Activated B cell treated with CpG ODN at 0.5 μM for 24 hours (primary cell): Measurements from ENCODE around the gene PARL. TPM values are rescaled to one million over a fixed set of nuclear protein-coding genes. Genes with fewer than 3 reads are reported as not detected.

Experiments
- ATAC-seq: fragments of 200-7000 bp; cut with Tn5 transposase; one replicate; pipeline ENCODE4 v1.10.0; 2021; ENCODE audit warnings: low read depth, mild to moderate bottlenecking, moderate library complexity
- CTCF ChIA-PET: fragments of 350-600 bp; sonication (Branson Sonifier 250); formaldehyde crosslinking; loops from one replicate; lab custom pipeline; 2021; ENCODE audit warnings: antibody characterized with exemption; lab: Charles Lee
- POLR2A ChIA-PET: fragments of 350-600 bp; sonication (Branson Sonifier 250); formaldehyde crosslinking; loops from one replicate; lab custom pipeline; 2021; ENCODE audit warnings: antibody characterized with exemption; lab: Charles Lee
- DNase-seq: peaks from one replicate; pipeline ENCODE4 v3.0.0; 2022
- H3K27ac Mint-ChIP-seq: one replicate; pipeline ENCODE4 v1.8.0; 2020; ENCODE audit warnings: mixed read lengths
- H3K27me3 Mint-ChIP-seq: one replicate; pipeline ENCODE4 v1.8.0; 2021; ENCODE audit warnings: mixed read lengths
- H3K36me3 Mint-ChIP-seq: one replicate; pipeline ENCODE4 v1.8.0; 2021; ENCODE audit warnings: low read depth, mixed read lengths
- H3K4me1 Mint-ChIP-seq: one replicate; pipeline ENCODE4 v1.8.0; 2021; ENCODE audit warnings: mixed read lengths
- H3K4me3 Mint-ChIP-seq: one replicate; pipeline ENCODE4 v1.8.0; 2020; ENCODE audit warnings: mild to moderate bottlenecking, mixed read lengths
- H3K9me3 Mint-ChIP-seq: one replicate; pipeline ENCODE4 v1.8.0; 2020; ENCODE audit warnings: mixed read lengths
- intact Hi-C: fragments of 100-400 bp; cut with micrococcal nuclease; formaldehyde crosslinking; loops from one replicate; pipeline ENCODE4 v1.15.1; 2024
- total RNA-seq: library from RNA; stranded (reverse); gene quantifications from 2 replicates; pipeline ENCODE4 v1.2.3, GENCODE V29; 2022
- TF ChIP-seq, protein P1 (sequence below): fragments of 200-600 bp; IDR thresholded peaks from one replicate; pipeline ENCODE4 v1.8.0; 2022; ENCODE audit warnings: antibody characterized with exemption, mild to moderate bottlenecking

The PARL gene
- total RNA-seq, 1 donor from 2014 or later, result 57.6 TPM

DNA sequence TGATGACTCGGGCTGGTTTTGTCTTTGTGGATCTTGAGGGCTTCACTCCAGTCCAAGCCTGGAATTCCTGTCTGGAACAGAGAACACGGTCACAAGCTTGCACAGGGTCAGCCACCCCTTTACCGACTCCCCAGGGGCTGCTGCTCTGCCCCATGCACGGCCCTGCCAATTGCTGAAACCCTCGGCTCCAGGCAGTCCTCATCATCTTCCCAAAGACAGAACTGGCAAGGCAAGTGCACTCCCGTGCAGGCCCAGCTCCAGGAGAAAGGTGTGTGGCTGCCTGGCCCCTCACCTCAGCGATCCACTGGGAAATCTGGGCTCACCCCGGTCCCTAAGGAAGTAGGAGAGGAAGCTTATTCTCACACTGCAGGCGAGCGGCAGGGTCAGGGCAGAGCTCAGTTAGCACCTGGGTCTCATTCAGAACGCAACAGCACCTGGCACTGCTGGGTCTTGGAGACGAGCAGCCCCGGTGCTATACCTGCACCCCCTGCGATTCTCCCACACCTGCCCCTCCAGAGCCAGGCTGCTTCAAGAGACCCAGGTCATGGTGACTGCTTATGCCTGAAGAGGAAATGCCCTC lies 66.5 kb downstream of the PARL start:
- Mint-ChIP-seq H3K4me3 (no peak overlapping the region), H3K27me3 (no peaks in the 10 kb centered on the region), H3K27ac (no peak overlapping the region), H3K36me3 (peaks cover 15% of the 10 kb centered on the region), H3K9me3 (no peaks in the 10 kb centered on the region), H3K4me1 (no peaks in the 10 kb centered on the region)
- DNase-seq (no peak), ATAC-seq (no peak)
- CTCF ChIA-PET, result no interaction called here
- POLR2A ChIA-PET, result no interaction called here
- intact Hi-C loops, result no loop called here
- TF ChIP-seq, protein P1, sequence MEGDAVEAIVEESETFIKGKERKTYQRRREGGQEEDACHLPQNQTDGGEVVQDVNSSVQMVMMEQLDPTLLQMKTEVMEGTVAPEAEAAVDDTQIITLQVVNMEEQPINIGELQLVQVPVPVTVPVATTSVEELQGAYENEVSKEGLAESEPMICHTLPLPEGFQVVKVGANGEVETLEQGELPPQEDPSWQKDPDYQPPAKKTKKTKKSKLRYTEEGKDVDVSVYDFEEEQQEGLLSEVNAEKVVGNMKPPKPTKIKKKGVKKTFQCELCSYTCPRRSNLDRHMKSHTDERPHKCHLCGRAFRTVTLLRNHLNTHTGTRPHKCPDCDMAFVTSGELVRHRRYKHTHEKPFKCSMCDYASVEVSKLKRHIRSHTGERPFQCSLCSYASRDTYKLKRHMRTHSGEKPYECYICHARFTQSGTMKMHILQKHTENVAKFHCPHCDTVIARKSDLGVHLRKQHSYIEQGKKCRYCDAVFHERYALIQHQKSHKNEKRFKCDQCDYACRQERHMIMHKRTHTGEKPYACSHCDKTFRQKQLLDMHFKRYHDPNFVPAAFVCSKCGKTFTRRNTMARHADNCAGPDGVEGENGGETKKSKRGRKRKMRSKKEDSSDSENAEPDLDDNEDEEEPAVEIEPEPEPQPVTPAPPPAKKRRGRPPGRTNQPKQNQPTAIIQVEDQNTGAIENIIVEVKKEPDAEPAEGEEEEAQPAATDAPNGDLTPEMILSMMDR, result no peak

DNA sequence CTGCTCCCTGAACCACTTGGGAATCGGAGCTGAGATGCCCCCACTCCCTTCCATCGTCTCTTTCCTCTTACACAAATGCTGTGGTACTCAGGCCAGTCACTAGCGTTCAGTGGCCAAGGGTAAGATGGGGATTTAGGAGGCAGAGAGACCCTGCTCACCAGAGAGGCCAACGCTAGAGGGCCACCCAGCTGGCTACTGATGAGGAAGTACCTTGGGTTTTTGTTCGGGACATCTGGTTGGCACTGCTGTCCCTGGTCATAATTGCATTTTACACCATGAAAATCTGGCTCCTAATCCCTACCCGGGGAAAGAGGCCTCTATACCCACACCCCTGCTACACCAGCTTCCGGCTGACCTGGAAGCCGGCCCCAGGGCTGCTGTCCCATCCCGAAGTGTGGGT lies 67.0 kb downstream of the PARL start:
- H3K4me1 Mint-ChIP-seq, result no peaks in the 10 kb centered on the region
- no peak overlapping the region for H3K4me3 Mint-ChIP-seq
- ATAC-seq (no peak), DNase-seq (no peak)
- no peaks in the 10 kb centered on the region for H3K27me3 Mint-ChIP-seq
- no peak overlapping the region for H3K27ac Mint-ChIP-seq
- ChIA-PET POLR2A (no interaction called here), CTCF (no interaction called here)
- peaks cover 20% of the 10 kb centered on the region for H3K36me3 Mint-ChIP-seq
- TF ChIP-seq, protein P1, result no peak
- intact Hi-C loops, result no loop called here
- no peaks in the 10 kb centered on the region for H3K9me3 Mint-ChIP-seq

DNA sequence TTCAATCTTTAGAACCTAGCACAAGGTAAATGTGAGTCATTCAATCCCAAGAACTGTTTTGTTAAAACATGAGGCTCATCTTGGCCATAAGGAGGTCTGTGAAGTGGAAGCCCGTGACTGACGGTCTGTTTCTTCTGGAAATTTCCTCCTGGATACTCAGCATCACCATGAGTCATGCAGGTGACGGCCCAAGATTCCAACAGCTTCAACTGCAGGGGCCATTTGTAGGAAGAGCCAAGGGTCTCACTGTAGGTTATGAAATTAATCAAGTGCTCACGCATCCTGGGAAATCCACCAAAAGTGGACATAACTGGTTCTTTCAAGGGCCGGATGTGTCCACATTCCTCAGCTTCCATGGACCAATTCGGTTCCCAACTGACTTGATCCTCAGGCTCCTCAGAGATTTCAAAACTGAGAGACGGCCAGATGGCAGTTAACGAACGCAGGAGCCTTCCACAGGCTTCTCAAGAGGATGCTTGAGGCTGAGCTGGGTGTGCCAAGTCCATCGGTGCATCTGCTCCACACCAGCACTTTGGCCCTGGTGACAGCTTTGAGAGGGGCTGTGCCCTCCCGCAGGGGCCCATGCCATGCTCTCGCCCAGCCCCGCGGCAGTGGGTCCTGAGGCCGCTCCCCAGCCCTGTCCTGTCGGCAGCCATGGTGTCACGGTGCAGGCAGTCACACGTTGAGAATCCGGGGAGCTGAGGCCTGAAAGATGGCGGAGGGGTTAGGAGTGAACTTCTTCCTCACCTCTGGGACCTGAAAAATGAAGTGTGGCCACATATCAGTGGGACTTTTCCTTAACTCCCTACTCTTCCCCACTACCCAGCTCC lies 67.8 kb downstream of the PARL start:
- H3K4me3 Mint-ChIP-seq, result no peak overlapping the region
- POLR2A ChIA-PET, result no interaction called here

DNA sequence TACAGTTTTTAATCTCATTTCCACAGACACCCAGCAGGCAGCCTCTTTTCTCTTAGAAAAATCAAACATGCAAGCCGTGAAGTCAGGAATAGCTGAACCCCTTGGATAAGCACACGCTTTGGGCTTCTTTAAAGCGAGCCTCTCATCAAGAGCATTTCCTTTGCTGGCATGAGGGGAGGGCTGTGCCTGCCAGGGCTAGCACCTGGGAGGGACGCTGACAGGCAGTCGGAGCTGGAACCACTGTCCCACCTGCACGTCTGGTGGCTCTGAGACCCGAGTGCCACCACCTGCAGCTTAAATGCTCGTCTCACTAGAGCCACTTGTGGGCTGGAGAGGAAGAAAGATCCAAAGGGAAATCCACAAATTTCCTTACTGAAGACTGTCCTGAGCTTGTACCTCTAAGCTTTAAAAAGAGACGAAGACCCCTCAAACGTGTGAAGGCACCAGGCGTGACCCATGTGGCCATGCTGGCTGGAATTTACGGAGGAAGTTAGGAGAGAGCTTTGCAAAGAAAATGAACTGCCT lies 68.7 kb downstream of the PARL start:
- intact Hi-C loops, result no loop called here
- CTCF ChIA-PET, result no interaction called here
- no peak for DNase-seq
- TF ChIP-seq, protein P1, result no peak
- Mint-ChIP-seq H3K36me3 (peaks cover 31% of the 10 kb centered on the region), H3K4me1 (no peaks in the 10 kb centered on the region), H3K9me3 (no peaks in the 10 kb centered on the region), H3K27ac (no peak overlapping the region), H3K4me3 (no peak overlapping the region), H3K27me3 (no peaks in the 10 kb centered on the region)
- no peak for ATAC-seq
- POLR2A ChIA-PET, result no interaction called here

More for the DNA sequence above, 67.8 kb downstream of the PARL start:
- H3K27ac Mint-ChIP-seq, result no peak overlapping the region
- TF ChIP-seq, protein P1, result no peak
- CTCF ChIA-PET, result no interaction called here
- peaks cover 23% of the 10 kb centered on the region for H3K36me3 Mint-ChIP-seq
- H3K9me3 Mint-ChIP-seq, result no peaks in the 10 kb centered on the region
- H3K27me3 Mint-ChIP-seq, result no peaks in the 10 kb centered on the region
- H3K4me1 Mint-ChIP-seq, result no peaks in the 10 kb centered on the region
- DNase-seq (no peak), ATAC-seq (no peak)
- intact Hi-C loops, result no loop called here

DNA sequence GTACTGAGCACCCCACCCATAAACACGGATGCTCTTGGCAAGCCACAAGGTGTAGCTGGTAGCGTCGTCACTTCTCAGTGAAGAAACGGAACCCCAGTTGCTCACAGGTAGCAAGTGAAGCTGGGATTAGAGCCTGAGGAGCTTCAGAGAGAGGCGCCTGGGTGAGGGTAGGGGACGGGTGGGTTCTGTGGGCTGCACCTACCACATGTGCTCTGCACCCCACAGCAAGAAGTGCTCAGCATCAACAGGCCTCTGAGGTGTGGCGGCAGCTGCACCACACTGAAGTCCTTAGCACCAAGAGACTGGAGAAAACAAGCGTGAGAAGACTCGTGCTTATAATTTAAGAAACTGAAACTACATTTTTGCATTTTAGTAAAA lies 69.1 kb downstream of the PARL start:
- no peaks in the 10 kb centered on the region for H3K4me1 Mint-ChIP-seq
- DNase-seq, result no peak
- CTCF ChIA-PET, result no interaction called here

More for the DNA sequence above, 69.1 kb downstream of the PARL start:
- H3K9me3 Mint-ChIP-seq, result no peaks in the 10 kb centered on the region
- POLR2A ChIA-PET, result no interaction called here
- peaks cover 35% of the 10 kb centered on the region for H3K36me3 Mint-ChIP-seq
- intact Hi-C loops, result no loop called here
- no peak for ATAC-seq
- H3K4me3 Mint-ChIP-seq, result no peak overlapping the region
- TF ChIP-seq, protein P1, result no peak
- H3K27ac Mint-ChIP-seq, result no peak overlapping the region
- H3K27me3 Mint-ChIP-seq, result no peaks in the 10 kb centered on the region
